H7 (cell line): ENCODE data around the gene PPL. TPM values are rescaled to one million over a fixed set of nuclear protein-coding genes. Genes with fewer than 3 reads are reported as not detected.

ENCODE experiments used
- DNase-seq: peaks from one replicate; pipeline ENCODE4 v3.0.0; 2012
- H3K27me3 ChIP-seq: 2 replicates; pipeline ENCODE4 v1.6.0; 2011; ENCODE audit warnings: mild to moderate bottlenecking, low read length; ENCODE audit not compliant: control insufficient read depth, insufficient read depth
- H3K36me3 ChIP-seq: replicated peaks from 2 replicates; pipeline ENCODE4 v1.5.1; 2011; ENCODE audit warnings: low read length; ENCODE audit not compliant: control insufficient read depth, insufficient read depth
- H3K4me3 ChIP-seq: 2 replicates; pipeline ENCODE4 v1.5.1; 2011; ENCODE audit warnings: low read depth, mild to moderate bottlenecking, control low read depth, low read length, moderate library complexity; ENCODE audit not compliant: insufficient read depth
- total RNA-seq: library from RNA; depleted of rRNA; stranded (reverse); fragments of >200 nt; shearing (Covaris generic); gene quantifications from 2 replicates; pipeline ENCODE4 v1.2.3, GENCODE V29; 2014; rRNA removed

Gene PPL
- total RNA-seq, 1 experiment from 2014 or later: 10.2 TPM

DNA sequence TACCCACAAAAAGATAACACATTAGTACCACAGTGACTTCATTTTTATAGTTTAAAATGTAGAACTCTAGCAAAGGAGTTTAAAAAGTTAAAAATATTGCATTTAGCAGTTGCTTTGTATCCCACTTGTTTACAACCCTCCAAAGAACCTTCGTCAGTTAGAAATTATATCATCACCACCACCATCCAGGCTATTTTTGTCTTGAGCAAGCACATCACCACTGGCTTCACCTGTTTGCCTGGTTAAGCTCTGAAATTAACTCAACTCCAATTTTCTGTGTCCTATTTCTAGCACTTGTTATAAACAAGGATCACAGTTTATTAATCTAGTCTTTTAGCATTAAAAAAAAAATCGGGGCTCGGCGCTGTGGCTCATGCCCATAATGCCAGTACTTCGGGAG, 96.0 kb downstream of the PPL start:
- H3K4me3 ChIP-seq: no peak overlapping the region
- DNase-seq: no peak
- H3K36me3 ChIP-seq: peaks cover 34% of the 10 kb centered on the region
- no peaks in the 10 kb centered on the region for H3K27me3 ChIP-seq

DNA sequence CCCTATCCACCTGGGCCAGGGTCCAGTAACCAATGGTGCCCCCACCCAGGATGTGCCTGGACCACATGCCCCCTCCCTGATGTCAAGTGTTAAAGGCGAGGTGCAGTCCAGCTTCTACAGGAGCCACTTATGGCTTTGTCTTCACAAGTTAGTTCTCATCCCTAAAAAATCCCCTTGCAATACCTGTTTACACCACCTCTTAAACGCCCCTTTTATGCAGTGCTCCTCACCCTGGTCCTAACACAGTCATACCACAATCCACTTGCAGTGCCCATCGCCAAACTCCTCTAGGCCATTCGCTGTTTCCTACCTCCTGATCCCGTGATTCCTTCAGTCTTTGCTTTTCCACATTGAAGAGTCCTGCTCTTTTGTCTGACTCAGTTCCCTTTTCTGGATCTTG, 97.0 kb downstream of the PPL start:
- peaks cover 34% of the 10 kb centered on the region for H3K36me3 ChIP-seq

GRCh38 chr16:4837733-4838501, 99.0 kb downstream of the PPL start:
- no peak overlapping the region for H3K4me3 ChIP-seq
- peaks cover 26% of the 10 kb centered on the region for H3K36me3 ChIP-seq
- H3K27me3 ChIP-seq: no peaks in the 10 kb centered on the region
- DNase-seq: no peak

More for the DNA sequence above, 97.0 kb downstream of the PPL start:
- DNase-seq: no peak
- H3K4me3 ChIP-seq: no peak overlapping the region
- no peaks in the 10 kb centered on the region for H3K27me3 ChIP-seq

GRCh38 chr16:4836727-4837126, 100.2 kb downstream of the PPL start:
- Histone ChIP-seq H3K36me3 (peaks cover 33% of the 10 kb centered on the region), H3K27me3 (no peaks in the 10 kb centered on the region)
- no peak for DNase-seq

GRCh38 chr16:4833584-4833983, 103.4 kb downstream of the PPL start:
- no peaks in the 10 kb centered on the region for H3K27me3 ChIP-seq
- no peak overlapping the region for H3K4me3 ChIP-seq
- peaks cover 43% of the 10 kb centered on the region for H3K36me3 ChIP-seq
- no peak for DNase-seq

More at GRCh38 chr16:4836727-4837126, 100.2 kb downstream of the PPL start:
- no peak overlapping the region for H3K4me3 ChIP-seq

- H3K36me3 ChIP-seq: peaks cover 44% of the 10 kb centered on the region
- no peak overlapping the region for H3K4me3 ChIP-seq
- H3K27me3 ChIP-seq: no peaks in the 10 kb centered on the region
- no peak for DNase-seq
These were observed 104.1 kb downstream of the PPL start for GRCh38 chr16:4832698-4833343.

Other genes with a start within 250 kb of the PPL start
- gene NUDT16L1, start 243.6 kb downstream of the PPL start, total RNA-seq: 43.9 and 50.5 TPM in 2 replicates
- 19.5 and 21.8 TPM in 2 replicates for gene ANKS3, start 202.9 kb downstream of the PPL start, total RNA-seq
- gene DNAAF8, start 202.6 kb downstream of the PPL start, total RNA-seq: 1.1 TPM in 1 of 2 replicates, not detected in the other
- 17.3 and 19.3 TPM in 2 replicates for gene ZNF500, start 170.0 kb downstream of the PPL start, total RNA-seq
- not detected in 2 replicates for gene SEPTIN12, start 148.8 kb downstream of the PPL start, total RNA-seq
- gene SMIM22, start 141.8 kb downstream of the PPL start, total RNA-seq: not detected in 2 replicates
- gene ROGDI, start 134.5 kb downstream of the PPL start, total RNA-seq: 26.4 and 37.0 TPM in 2 replicates
- gene GLYR1, start 89.9 kb downstream of the PPL start, total RNA-seq: 56.6 and 64.7 TPM in 2 replicates
- 32.8 and 36.7 TPM in 2 replicates for gene UBN1, start 89.7 kb downstream of the PPL start, total RNA-seq
- 2.1 and 2.4 TPM in 2 replicates for gene SEC14L5, start 21.2 kb upstream of the PPL start, total RNA-seq
- gene NAGPA, start 96.8 kb upstream of the PPL start, total RNA-seq: 11.9 and 12.7 TPM in 2 replicates
- gene C16orf89, start 128.8 kb upstream of the PPL start, total RNA-seq: 3.4 and 4.1 TPM in 2 replicates
- 18.7 and 19.6 TPM in 2 replicates for gene ALG1, start 134.7 kb upstream of the PPL start, total RNA-seq
- 30.9 and 38.0 TPM in 2 replicates for gene EEF2KMT, start 160.6 kb upstream of the PPL start, total RNA-seq